COLO668 (cell line): ENCODE data around the gene LRP3.
"Not testable (repeated sequence)": the region's sequence is repeated elsewhere in the genome, so short reads cannot be mapped to it uniquely, and the experiment has no call there.

Experiments
- DNase-seq: peaks from one replicate; lab custom pipeline; 2025; ENCODE audit not compliant: unreplicated experiment; lab: John Stamatoyannopoulos, UW

Gene LRP3

DNA sequence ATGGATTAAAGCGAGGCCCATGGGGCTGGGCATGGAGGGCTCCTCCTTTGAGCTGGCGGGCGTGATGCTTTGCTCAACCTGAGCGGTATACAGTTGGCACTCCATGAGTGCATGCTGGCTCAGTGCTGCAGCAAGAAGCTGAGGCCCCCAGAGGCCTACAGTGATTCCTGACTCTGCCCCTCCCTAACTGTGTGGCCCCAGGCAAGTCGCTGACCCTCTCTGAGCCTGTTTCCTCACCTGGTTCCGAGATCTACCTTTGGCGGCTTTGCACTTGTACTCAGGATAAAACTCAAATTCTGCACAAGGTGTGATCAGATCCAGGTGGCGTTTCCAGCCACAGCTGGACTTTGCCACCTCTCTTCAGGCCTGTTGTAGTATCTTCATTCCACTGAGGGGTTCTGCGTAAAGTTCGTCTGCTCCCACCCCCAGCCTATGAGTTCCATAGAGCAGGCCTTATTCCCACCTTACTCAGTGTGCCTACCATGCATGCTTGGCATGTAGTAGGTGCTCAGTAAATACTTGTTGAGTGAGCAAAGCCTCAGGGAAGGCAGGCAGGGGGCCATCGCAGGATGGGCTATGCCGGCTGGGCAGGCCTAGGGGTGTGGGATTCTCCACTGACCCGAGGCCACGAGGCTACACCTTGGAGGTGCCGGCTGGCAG is 7.9 kb downstream of the LRP3 start:
- DNase-seq = no peak

DNA sequence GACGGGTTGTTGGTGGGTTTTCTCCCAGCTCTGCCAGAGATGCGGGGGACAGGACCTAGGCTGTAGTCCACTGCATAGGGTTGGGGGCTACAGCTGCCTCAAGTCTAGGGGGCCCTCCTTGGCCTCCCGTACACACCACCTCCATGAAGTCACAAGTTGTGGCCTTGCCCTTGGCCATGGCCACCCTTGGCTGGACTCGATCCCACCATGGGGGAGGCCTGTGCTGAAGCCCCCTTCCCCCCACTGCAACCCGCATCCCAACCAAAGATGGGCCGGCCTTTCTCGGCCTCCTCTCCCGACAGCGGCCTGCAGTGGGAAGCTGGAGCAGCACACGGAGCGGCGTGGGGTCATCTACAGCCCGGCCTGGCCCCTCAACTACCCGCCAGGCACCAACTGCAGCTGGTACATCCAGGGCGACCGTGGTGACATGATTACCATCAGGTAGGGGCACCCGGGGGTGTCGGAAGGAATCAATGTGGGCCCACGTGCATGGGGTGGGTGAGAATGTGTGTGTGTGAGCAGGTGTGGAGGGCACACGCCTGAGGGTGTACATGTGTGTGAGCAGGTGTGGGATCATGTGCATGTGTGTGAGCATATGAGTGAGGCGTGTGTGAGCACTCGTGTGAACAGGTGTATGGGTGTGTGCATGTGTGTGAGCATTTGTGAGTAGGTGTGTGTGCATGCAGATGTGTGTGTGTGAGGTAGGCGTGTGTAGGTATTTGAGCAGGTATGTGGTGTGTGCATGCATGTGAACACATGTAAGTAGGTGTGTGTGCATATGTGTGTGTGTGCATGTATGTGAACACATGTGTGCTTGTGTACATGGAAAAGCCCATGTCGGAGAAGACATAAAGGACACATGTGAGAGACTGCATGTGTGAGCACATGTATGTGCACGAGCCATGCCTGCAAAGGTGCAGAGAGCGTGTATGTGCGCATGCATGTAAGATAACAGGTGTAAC is 8.7 kb downstream of the LRP3 start:
- DNase-seq = no peak

DNA sequence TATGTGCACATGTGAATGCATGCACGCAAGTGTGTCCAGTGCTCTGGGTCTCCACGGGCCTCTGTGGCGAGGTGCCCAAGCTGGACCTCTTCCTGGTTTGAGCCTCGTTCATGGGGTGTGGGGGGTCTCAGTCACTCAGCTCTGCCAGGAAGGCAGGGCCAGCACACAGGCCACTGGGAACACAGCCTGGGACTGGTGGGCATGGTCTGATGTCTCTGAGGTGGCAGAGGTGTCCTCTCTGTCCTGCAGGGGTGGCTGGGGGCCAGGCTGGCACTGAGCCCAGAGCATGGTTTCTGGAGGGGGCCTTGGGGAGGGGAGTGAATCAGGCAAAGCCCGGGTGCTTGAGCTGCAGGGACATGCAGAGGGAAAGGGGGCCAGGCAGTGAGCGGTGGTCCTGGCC is 9.4 kb downstream of the LRP3 start:
- DNase-seq = no peak

DNA sequence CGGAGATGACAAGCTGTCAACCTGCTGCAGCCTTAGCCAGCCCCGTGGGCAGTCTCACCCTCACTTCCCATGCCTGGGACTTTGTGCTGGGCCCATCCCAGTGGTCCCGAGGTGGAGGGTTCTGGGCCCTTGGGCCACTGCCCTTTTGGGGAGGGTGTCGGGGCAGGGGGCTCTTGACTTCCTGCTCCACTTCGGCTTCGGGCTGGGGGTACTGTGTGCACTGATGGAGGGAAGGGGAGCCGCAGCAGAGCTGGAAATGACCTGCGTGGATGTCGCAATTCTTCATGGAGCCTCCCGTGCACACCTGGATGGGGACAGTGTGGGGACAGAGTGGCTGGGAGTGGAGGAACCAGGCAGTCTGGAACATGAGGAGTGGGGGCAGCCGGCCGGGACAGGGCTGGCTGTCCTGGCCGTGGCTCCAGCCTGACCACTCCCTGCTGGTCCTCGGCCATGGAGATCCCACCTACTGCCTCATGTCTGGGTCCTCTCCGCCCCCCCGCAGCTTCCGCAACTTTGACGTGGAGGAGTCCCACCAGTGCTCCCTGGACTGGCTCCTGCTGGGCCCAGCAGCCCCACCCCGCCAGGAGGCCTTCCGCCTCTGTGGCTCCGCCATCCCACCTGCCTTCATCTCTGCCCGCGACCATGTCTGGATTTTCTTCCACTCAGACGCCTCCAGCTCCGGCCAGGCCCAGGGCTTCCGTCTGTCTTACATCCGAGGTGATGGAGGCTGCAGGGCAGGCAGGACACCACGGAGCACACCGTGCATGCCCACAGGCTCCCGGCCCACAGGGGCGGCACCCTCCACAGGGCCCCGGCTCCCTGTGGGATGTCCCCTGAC is 10.2 kb downstream of the LRP3 start:
- no peak for DNase-seq

DNA sequence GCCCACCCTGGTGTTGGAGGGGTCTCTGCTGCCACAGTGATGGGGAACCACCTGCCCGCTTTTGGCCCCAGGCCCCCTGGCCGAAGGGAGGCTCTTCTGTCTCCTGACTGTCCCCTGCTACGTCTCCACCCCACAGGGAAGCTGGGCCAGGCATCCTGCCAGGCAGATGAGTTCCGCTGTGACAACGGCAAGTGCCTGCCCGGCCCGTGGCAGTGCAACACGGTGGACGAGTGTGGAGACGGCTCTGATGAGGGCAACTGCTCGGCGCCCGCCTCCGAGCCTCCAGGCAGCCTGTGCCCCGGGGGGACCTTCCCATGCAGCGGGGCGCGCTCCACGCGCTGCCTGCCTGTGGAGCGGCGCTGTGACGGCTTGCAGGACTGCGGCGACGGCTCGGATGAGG is 11.0 kb downstream of the LRP3 start:
- DNase-seq = no peak

DNA sequence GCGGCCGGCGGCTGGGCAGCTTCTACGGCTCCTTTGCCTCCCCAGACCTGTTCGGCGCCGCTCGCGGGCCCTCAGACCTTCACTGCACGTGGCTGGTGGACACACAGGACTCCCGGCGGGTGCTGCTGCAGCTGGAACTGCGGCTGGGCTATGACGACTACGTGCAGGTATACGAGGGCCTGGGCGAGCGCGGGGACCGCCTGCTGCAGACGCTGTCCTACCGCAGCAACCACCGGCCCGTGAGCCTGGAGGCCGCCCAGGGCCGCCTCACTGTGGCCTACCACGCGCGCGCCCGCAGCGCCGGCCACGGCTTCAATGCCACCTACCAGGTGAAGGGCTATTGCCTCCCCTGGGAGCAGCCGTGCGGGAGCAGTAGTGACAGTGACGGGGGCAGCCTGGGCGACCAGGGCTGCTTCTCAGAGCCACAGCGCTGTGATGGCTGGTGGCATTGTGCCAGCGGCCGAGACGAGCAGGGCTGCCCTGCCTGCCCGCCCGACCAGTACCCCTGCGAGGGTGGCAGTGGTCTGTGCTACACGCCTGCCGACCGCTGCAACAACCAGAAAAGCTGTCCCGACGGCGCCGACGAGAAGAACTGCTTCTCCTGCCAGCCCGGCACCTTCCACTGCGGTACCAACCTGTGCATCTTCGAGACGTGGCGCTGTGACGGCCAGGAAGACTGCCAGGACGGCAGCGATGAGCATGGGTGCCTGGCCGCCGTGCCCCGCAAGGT is 11.6 kb downstream of the LRP3 start:
- no peak for DNase-seq

DNA sequence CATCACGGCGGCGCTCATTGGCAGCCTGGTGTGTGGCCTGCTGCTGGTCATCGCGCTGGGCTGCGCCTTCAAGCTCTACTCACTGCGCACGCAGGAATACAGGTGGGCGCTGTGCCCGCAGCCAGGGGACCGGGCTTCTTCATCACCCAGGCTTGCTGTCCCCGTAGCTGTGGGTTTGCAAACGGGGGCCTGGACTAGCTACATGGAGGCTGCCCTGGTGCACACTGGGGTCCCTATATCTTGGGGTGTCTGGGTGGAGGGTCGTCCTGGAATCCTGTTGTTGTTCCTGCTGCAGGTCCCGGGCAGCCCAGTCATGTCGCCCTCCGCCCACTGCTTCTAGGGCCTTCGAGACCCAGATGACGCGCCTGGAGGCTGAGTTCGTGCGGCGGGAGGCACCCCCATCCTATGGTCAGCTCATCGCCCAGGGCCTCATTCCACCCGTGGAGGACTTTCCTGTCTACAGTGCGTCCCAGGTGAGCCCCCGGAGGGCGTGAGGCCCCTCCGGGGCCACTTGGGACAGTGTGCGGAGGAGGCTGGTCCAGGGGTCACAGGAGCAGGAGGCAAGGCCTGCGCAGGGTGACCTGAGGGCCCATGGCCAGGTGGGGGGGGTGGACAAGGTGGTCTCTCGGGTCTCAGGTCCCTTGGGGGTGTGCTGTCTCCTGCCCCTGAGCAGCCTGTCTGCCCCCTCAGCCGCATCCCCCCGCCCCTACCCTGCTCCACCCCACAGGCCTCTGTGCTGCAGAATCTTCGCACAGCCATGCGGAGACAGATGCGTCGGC is 12.3 kb downstream of the LRP3 start:
- no peak for DNase-seq

DNA sequence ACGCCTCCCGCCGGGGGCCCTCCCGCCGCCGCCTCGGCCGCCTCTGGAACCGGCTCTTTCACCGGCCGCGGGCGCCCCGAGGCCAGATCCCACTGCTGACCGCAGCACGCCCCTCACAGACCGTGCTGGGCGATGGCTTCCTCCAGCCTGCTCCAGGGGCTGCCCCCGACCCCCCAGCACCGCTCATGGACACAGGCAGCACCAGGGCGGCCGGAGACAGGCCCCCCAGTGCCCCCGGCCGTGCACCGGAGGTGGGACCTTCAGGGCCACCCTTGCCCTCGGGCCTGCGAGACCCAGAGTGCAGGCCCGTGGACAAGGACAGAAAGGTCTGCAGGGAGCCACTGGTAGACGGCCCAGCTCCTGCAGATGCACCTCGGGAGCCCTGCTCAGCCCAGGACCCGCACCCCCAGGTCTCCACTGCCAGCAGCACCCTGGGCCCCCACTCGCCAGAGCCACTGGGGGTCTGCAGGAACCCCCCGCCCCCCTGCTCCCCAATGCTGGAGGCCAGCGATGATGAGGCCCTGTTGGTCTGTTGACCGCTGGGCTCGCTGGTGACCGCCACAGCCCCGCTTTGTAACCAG is 13.0 kb downstream of the LRP3 start:
- no peak for DNase-seq

DNA sequence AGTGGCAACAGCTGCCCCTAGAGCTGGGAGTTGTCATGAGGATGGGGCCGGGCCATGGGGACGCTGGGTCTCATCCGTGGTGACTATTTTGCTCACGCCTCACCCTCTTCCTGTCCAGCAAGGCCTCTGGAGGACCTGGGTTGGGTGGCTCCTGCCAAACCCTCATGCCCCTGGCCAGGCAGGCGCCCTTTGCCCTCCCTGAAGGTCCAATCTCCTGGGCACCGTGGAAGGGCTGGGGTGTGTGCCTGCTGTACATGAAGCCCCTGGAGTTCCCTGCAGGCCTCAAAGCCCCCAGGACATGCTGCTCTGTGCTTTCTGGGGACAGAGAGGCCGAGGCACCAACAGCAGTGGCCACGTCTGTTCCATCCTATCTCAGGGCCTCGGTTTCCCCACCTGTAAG is 13.8 kb downstream of the LRP3 start:
- DNase-seq = no peak

DNA sequence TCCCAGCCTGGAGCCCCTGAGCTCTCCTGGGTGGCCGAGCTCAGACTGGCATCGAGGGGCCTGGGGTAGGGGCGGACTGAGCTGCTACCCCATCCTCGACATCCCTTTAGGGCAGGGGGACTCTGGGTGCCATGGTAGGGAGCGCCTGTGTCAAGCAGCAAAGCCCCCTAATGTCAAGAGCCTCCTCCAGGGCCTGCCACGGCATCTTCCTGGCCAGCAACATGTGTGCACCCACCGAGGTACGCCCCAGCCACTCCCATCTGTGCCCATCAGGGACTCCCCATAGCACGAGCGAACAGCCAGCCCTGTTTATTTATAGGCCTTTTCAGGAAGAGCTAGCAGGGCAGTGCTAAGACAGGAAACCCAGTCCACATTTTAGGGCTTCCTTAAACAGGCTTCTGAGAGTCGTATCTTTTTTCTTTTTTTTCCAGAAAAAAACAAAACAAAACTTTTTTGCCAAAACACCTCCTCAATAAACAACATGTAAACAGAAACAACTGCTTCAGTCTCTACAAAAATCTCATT is 14.3 kb downstream of the LRP3 start:
- no peak for DNase-seq

DNA sequence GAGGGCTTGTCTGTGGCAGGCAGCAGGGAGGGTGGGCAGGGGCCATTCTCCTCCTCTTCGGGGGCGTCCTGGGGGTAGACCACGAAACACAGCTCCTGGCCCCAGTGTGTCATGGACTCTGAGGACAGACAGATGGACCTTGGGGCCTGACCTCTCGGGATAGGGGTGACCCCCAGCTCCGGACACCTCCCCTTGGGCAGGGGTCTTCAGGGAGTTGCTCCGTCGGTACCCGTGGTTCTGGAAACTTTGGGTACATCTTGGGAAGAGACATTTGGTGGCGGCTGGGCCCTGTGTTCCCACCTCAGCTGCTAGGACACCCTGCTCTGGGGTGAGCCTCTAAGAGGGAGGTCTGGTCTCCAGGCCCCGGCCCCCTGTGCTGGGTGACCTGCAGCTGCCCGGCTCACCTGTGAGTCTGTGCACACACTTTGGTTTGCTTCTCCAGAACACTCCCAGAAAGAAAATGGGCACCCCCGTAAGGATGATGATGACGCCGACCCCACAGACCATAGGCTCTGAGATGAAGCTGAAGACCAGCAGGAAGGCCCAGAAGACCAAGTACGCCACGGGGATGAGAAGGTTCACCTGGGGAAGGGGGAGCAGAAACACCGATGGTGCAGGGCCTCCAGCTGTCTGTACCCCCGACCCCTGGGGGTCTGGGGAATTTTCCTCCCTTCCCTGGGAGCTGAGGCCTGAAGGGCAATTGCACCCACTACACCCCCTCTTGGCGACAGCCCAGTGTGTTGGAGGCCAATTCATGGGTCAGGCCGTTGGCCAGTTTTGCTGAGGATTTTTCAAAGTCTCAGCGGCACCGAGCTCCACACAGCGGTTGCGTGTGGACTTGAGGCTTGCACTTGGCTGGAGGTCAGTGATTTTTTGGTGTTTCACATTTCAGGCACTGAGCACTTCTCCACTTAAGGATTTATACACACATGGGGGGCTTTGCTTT is 15.0 kb downstream of the LRP3 start:
- no peak for DNase-seq

DNA sequence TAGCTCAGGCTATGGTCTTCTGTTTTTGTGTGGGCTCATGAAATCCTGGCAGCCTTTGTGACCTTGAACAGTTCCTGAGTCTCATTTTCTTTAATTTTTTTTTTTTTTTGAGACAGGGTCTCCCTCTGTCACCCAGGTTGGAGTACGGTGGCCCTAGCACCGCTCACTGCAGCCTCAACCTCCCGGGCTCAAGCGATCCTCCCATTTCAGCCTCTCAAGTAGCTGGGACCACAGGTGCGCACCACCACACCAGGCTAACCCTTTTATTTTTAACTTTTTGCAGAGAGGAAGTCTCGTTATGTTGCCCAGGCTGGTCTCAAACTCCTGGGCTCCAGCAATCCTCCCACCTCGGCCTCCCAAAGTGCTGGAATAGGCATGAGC is 15.7 kb downstream of the LRP3 start:
- not testable (repeated sequence) for DNase-seq

DNA sequence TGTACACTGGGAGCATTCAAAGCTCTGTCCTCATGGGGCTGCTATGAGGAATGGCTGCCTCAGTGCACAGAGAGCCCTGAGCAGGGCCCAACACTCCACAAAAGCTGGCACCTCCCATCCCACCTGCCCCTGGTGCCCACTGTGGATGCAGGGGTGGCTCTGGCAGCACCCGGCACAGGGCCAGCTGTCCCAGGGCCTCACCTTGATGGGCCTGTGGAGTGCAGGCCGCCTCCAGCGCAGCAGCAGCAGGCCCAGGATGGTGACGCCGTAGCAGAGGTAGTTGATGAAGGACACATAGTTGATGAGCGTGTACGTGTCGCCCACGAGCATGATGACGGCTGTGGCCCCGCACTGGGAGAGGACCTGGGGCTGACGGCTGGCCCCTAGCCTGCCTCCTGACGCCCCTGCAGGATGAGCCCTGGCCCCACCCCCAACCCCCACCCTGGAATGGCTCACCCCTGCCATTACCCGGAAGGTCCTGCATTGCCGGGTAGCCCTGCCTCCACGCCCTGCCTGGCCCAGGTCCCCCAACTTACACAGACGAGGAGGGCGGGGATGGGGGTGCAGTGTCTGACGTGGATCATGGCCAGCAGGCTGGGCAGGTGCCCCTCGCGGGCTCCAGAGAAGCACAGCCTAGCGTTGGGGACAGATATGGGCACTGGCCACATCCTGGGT is 16.3 kb downstream of the LRP3 start:
- no peak for DNase-seq

DNA sequence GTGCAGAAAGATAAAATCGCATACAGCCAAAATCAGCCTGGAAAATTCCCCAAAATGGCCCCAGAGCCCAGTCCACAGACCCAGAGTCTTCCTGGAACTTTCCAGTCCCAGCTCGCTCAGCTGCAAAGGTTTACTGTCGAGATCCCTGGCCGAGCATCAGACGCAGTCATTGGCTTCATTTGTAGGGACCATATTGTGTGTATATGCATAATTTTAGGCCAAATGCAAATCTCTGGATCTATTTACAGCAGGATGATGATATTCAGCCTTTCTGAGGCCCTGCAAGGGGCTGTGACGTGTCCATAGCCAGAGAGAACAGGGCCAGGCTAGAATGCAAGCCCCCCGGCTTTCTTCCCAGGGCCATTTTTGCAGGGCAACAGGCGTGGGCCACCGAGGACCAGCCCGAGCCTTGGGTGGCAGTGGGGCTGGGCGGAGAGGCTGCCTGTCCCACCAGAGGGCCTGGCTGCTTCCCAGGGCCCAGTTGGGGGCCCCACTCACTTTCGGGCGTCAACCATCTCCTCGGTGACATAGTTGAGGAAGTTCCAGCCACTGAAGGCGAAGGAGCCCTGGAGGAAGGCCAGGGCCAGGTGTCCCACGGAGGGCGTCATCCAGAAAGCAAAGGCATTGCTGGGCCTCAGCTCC is 17.8 kb downstream of the LRP3 start:
- no peak for DNase-seq

DNA sequence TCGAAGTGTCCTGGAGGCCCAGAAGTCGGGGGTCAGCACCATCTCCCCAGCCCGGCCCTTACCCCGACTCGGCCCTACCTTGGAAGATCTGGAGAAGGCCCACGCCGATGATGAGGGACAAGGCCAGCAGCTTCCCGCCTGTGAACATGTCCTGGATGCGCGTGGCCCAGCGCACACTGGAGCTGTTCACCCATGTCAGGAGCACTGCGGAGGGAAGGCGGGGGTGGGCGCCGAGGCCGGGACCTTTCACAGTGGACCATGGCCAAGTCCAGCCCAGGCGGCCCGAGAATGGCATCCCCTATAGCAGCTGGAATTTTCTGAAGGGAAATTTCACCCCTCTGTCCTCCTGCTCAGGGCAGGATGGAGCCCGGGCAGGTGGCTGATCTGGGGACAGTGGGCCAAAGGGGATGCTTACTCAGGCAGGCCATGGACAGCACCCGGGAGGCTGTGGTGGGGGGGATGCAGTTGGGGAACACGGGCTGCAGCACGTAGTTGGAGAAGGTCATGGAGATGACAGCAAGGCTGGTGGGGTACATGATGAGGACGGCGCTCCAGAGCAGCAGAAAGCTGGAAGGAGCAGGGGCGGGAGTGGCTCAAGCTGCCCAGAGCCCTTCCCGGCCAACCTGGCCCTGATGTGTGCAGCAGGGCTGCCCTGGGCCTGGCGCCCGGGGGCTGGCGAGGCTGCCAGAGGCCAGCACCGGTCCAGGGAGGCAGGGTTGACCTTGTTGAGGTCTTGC is 18.5 kb downstream of the LRP3 start:
- DNase-seq = no peak

DNA sequence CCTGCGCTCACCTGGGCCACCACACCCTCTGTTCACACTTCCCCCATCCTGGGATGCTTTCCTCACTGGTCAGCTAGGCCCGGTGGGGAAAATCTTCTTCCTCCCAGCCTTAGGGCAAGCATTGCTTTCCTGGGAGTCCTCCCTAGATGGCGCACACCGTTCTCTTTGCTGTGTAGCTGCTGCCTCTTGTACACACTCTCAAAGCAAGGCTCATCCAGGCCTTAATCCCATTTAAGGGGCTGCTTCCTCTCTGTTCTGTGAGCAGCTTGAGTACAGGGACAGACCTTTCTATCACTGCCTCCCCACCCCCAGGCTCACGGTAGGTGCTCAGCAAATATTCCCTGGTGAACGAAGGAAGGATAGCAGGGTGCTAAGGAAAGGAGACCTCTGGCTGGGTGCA is 20.5 kb downstream of the LRP3 start:
- peak; percentile 41 for DNase-seq
